HCT116 (cell line): Measurements from ENCODE around the gene APOBEC3F. TPM values are rescaled to one million over a fixed set of nuclear protein-coding genes. Genes with fewer than 3 reads are reported as not detected.

ENCODE experiments used
- ATAC-seq: fragments of 200-7000 bp; cut with Tn5 transposase; 2 replicates; pipeline ENCODE4 v1.9.1; 2020; ENCODE audit warnings: mild to moderate bottlenecking, moderate library complexity
- BruUV-seq: library from RNA; stranded (reverse); fragments of 400-500 nt; replicated peaks from 2 replicates; lab custom pipeline; 2021; lab: Mats Ljungman, UMichigan
- CTCF ChIA-PET: fragments of 300-600 bp; sonication (Branson Sonifier 250); formaldehyde crosslinking; loops from one replicate; lab custom pipeline; 2021; ENCODE audit warnings: antibody characterized with exemption; lab: Charles Lee
- POLR2A ChIA-PET: fragments of 300-600, 350-600 bp; sonication (Branson Sonifier 250); formaldehyde crosslinking; loops from one replicate; lab custom pipeline; 2021; ENCODE audit warnings: antibody characterized with exemption; lab: Charles Lee
- RAD21 ChIA-PET, 2 experiments: fragments of 300-600 bp; sonication (Branson Sonifier 250); formaldehyde crosslinking; loops; one replicate each; lab custom pipeline; 2023; ENCODE audit warnings: low total read pairs in 2 of 2; ENCODE audit not compliant: uncharacterized antibody in 2 of 2, unreplicated experiment in 2 of 2, low non-redundant PET in 1 of 2; lab: Charles Lee
- DNase-seq: peaks from one replicate; pipeline ENCODE4 v3.0.0-alpha.2; 2010; ENCODE audit warnings: low read depth, low spot score
- H2AFZ ChIP-seq: fragments of 200-600 bp; shearing (Covaris generic), sonication (generic); 2 replicates; pipeline ENCODE4 v1.6.1; 2017; ENCODE audit warnings: low read depth, mixed run types, mixed read lengths, antibody characterized with exemption, low read length; ENCODE audit not compliant: poor library complexity, severe bottlenecking
- H3K27ac ChIP-seq: 2 replicates; pipeline ENCODE4 v1.5.1; 2012; ENCODE audit warnings: low read depth, low read length
- H3K27me3 ChIP-seq: fragments of 200-600 bp; sonication (generic); 2 replicates; pipeline ENCODE4 v1.6.1; 2016; ENCODE audit warnings: mixed run types, low read length, mixed read lengths; ENCODE audit not compliant: insufficient read depth
- H3K36me3 ChIP-seq, 2 experiments: fragments of 200-500 bp in 1 of 2; fragments of 200-600 bp in 1 of 2; sonication (Bioruptor generic) in 1 of 2; sonication (generic) in 1 of 2; 2 replicates each; pipeline versions ENCODE4 v1.5.1 to v1.6.1; 2014 to 2016; ENCODE audit warnings: low read length in 2 of 2, inconsistent platforms in 1 of 2, mixed read lengths in 1 of 2, mixed run types in 1 of 2; ENCODE audit not compliant: insufficient read depth in 2 of 2, control insufficient read depth in 1 of 2
- H3K4me1 ChIP-seq, 2 experiments: fragments of 200-600 bp in 1 of 2; sonication (generic) in 1 of 2; 2 replicates each; pipeline versions ENCODE4 v1.5.1 to v1.6.1; 2012 to 2017; ENCODE audit warnings: low read length in 2 of 2, inconsistent platforms in 1 of 2, mild to moderate bottlenecking in 1 of 2, mixed read lengths in 1 of 2, mixed run types in 1 of 2, moderate library complexity in 1 of 2; ENCODE audit not compliant: insufficient read depth in 2 of 2, control insufficient read depth in 1 of 2
- H3K4me2 ChIP-seq: fragments of 200-600 bp; sonication (generic); 2 replicates; pipeline ENCODE4 v1.6.1; 2017; ENCODE audit warnings: mixed run types, low read length, mixed read lengths
- H3K4me3 ChIP-seq, 2 experiments: fragments of 200-600 bp in 1 of 2; sonication (generic) in 1 of 2; replicated peaks in 1 of 2; 2 replicates each; pipeline ENCODE4 v1.5.1; 2011 to 2016; ENCODE audit warnings: low read length in 2 of 2, control low read depth in 1 of 2, low read depth in 1 of 2, mild to moderate bottlenecking in 1 of 2, mixed read lengths in 1 of 2, mixed run types in 1 of 2
- H3K79me2 ChIP-seq: fragments of 200-600 bp; sonication (generic); 2 replicates; pipeline ENCODE4 v1.6.1; 2017; ENCODE audit warnings: mild to moderate bottlenecking, mixed run types, low read length, moderate library complexity, mixed read lengths; ENCODE audit not compliant: insufficient read depth
- H3K9ac ChIP-seq: fragments of 200-600 bp; sonication (generic); 2 replicates; pipeline ENCODE4 v1.6.1; 2016; ENCODE audit warnings: low read length, mixed read lengths
- H3K9me2 ChIP-seq: fragments of 200-600 bp; sonication (generic), shearing (Covaris generic); 2 replicates; pipeline ENCODE4 v1.6.1; 2017; ENCODE audit warnings: mixed run types, mild to moderate bottlenecking, moderate library complexity; ENCODE audit not compliant: insufficient read depth
- H3K9me3 ChIP-seq, 2 experiments: fragments of 200-500 bp in 1 of 2; fragments of 200-600 bp in 1 of 2; sonication (Bioruptor generic) in 1 of 2; sonication (generic) in 1 of 2; 2 replicates each; pipeline ENCODE4 v1.6.1; 2014 to 2017; ENCODE audit warnings: low read length in 2 of 2, mixed read lengths in 2 of 2, inconsistent platforms in 1 of 2, low read depth in 1 of 2, mild to moderate bottlenecking in 1 of 2, mixed run types in 1 of 2, moderate library complexity in 1 of 2; ENCODE audit not compliant: control insufficient read depth in 1 of 2, insufficient read depth in 1 of 2
- H4K20me1 ChIP-seq: fragments of 200-600 bp; sonication (generic), shearing (Covaris generic); 2 replicates; pipeline ENCODE4 v1.6.1; 2017; ENCODE audit warnings: mixed run types, mild to moderate bottlenecking, moderate library complexity; ENCODE audit not compliant: insufficient read depth
- CBX3 ChIP-seq: IDR thresholded peaks from 2 replicates; pipeline ENCODE4 v1.6.1; 2012; ENCODE audit warnings: low read depth
- CEBPB ChIP-seq: IDR thresholded peaks from 2 replicates; pipeline ENCODE4 v1.6.1; 2012; ENCODE audit warnings: low read depth
- EGR1 ChIP-seq: IDR thresholded peaks from 2 replicates; pipeline ENCODE4 v1.6.1; 2012; ENCODE audit warnings: low read depth
- ELF1 ChIP-seq: IDR thresholded peaks from 2 replicates; pipeline ENCODE4 v1.6.1; 2012; ENCODE audit warnings: low read depth, borderline replicate concordance
- EZH2phosphoT487 ChIP-seq: fragments of 200-600 bp; IDR thresholded peaks from 2 replicates; pipeline ENCODE4 v1.6.1; 2018; ENCODE audit warnings: antibody characterized with exemption, borderline replicate concordance
- FOSL1 ChIP-seq: IDR thresholded peaks from 2 replicates; pipeline ENCODE4 v1.6.1; 2012; ENCODE audit warnings: low read depth
- JUND ChIP-seq: IDR thresholded peaks from 2 replicates; pipeline ENCODE4 v1.6.1; 2012
- POLR2A ChIP-seq: IDR thresholded peaks from 2 replicates; pipeline ENCODE4 v1.7.0; 2011; ENCODE audit warnings: borderline replicate concordance; ENCODE audit not compliant: insufficient read depth, insufficient read length; ENCODE audit errors: extremely low read depth
- POLR2AphosphoS5 ChIP-seq: IDR thresholded peaks from 2 replicates; pipeline ENCODE4 v1.6.1; 2011; ENCODE audit warnings: mild to moderate bottlenecking, low read depth, low read length, moderate library complexity
- SIN3A ChIP-seq: IDR thresholded peaks from 2 replicates; pipeline ENCODE4 v1.6.1; 2012; ENCODE audit warnings: low read depth
- SP1 ChIP-seq: IDR thresholded peaks from 2 replicates; pipeline ENCODE4 v1.6.1; 2012; ENCODE audit warnings: low read depth
- SRF ChIP-seq: IDR thresholded peaks from 2 replicates; pipeline ENCODE4 v1.6.1; 2012; ENCODE audit warnings: low read depth
- TCF7L2 ChIP-seq: IDR thresholded peaks from 2 replicates; pipeline ENCODE4 v1.7.0; 2011; ENCODE audit warnings: borderline replicate concordance, inconsistent platforms; ENCODE audit not compliant: insufficient read depth, insufficient read length; ENCODE audit errors: extremely low read depth
- YY1 ChIP-seq: IDR thresholded peaks from 2 replicates; pipeline ENCODE4 v1.6.1; 2011; ENCODE audit warnings: low read length, low read depth, moderate library complexity, mild to moderate bottlenecking; ENCODE audit not compliant: insufficient replicate concordance; ENCODE audit errors: extremely low read depth
- ZNF274 ChIP-seq: fragments of 200-500 bp; sonication (Bioruptor generic); IDR thresholded peaks from 2 replicates; pipeline ENCODE4 v1.6.1; 2014; ENCODE audit warnings: mild to moderate bottlenecking, low read depth, low read length, inconsistent platforms
- intact Hi-C: fragments of 100-400 bp; cut with micrococcal nuclease; formaldehyde crosslinking; loops from 2 replicates; pipeline ENCODE4 v1.10.0; 2022
- total RNA-seq: library from RNA; stranded (reverse); gene quantifications from one replicate; pipeline ENCODE4 v1.2.1, GENCODE V29; 2021; ENCODE audit not compliant: unreplicated experiment
- TF ChIP-seq, protein P1 (sequence below): IDR thresholded peaks from 2 replicates; pipeline ENCODE4 v1.6.1; 2012
- TF ChIP-seq, protein P2 (sequence below): IDR thresholded peaks from 2 replicates; pipeline ENCODE4 v1.6.1; 2011; ENCODE audit warnings: mild to moderate bottlenecking, low read length, moderate library complexity; ENCODE audit not compliant: insufficient replicate concordance; ENCODE audit errors: extremely low read depth
- TF ChIP-seq, protein P3 (sequence below), 3 experiments: fragments of 200-600 bp in 1 of 3; sonication (generic) in 1 of 3; IDR thresholded peaks in 2 of 3; conservative IDR thresholded peaks in 1 of 3; 2 replicates each; pipeline ENCODE4 v1.5.1; 2012 to 2017; ENCODE audit warnings: low read depth in 2 of 3, low read length in 2 of 3, antibody characterized with exemption in 1 of 3, borderline replicate concordance in 1 of 3, control low read depth in 1 of 3, mild to moderate bottlenecking in 1 of 3, mixed read lengths in 1 of 3, mixed run types in 1 of 3, moderate library complexity in 1 of 3; ENCODE audit not compliant: insufficient read depth in 1 of 3
- TF ChIP-seq, protein P4 (sequence below): IDR thresholded peaks from 2 replicates; pipeline ENCODE4 v1.6.1; 2012; ENCODE audit warnings: low read depth

Gene APOBEC3F
- total RNA-seq, 1 experiment from 2014 or later, result 11.1 TPM

DNA sequence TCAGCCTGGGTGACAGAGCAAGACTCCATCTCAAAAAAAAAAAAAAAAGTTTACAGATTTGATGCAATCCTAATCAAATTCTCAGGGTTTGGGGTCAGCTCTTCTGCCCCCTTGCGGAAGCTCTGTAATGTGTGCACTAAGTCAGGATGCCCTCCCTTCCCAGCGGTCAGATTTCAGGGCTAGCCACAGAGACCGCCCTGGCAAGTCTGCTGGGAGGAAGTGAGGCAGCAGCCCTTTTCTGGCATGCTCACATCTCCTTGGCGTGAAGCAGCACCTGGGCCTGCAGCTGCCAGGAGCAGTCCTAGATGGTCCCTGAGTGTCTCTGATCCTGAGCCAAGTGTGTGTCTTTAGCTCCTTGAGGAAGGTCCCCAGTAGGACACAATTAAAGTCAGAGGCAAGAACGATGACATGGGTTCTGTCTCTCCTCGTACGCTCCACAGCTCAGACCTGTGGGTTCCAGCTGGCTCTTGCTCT lies 37.5 kb upstream of the APOBEC3F start:
- Histone ChIP-seq H3K9me2 (no peaks in the 10 kb centered on the region), H3K79me2 (no peaks in the 10 kb centered on the region), H3K4me3 (no peak overlapping the region), H3K27ac (peak overlapping the region; percentile 3; the same call in 1 of the 2 replicates), H3K4me2 (peak overlapping the region; percentile 69), H3K27me3 (no peaks in the 10 kb centered on the region), H4K20me1 (no peaks in the 10 kb centered on the region), H3K4me1 (peaks cover 7 to 13% of the 10 kb centered on the region in 2 experiments; a peak in 3 of 4 replicates), H3K36me3 (no peaks in the 10 kb centered on the region), H2AFZ (peak overlapping the region; percentile 76), H3K9me3 (no peaks in the 10 kb centered on the region), H3K9ac (no peak overlapping the region; the same call in 1 of the 2 replicates)
- ATAC-seq (peak; percentile 97), DNase-seq (peak; percentile 80)
- intact Hi-C loops, result loop anchor here (1.0 to 2.0 kb wide), 4 partner anchors 76 to 234 kb away; no protein-coding TSS in a partner anchor
- CTCF ChIA-PET, result interaction anchor here (0.7 to 3.0 kb wide), 14 partner anchors 9 to 951 kb away, joined by 3 to 58 read pairs (median 6); partner anchors contain the start of genes APOBEC3B and NPTXR
- BruUV-seq, result no TSS peak
- POLR2A ChIA-PET, result interaction anchor here (0.8 to 1.7 kb wide), 7 partner anchors 18 to 314 kb away, joined by 3 to 8 read pairs (median 3); no protein-coding TSS in a partner anchor
- RAD21 ChIA-PET, result interaction anchor here (0.6 to 2.0 kb wide), 6 partner anchors 76 to 237 kb away, joined by 3 to 11 read pairs (median 6); no protein-coding TSS in a partner anchor
- TF ChIP-seq CEBPB (no peak), SP1 (no peak; the same call in 1 of the 2 replicates), ZNF274 (no peak), FOSL1 (no peak), CBX3 (peak; percentile 77), JUND (no peak), EZH2phosphoT487 (no peak), SRF (peak; percentile 85), ELF1 (no peak), SIN3A (no peak), YY1 (no peak), POLR2A (no peak), POLR2AphosphoS5 (peak; percentile 49), TCF7L2 (no peak), EGR1 (no peak)
- TF ChIP-seq, protein P1, sequence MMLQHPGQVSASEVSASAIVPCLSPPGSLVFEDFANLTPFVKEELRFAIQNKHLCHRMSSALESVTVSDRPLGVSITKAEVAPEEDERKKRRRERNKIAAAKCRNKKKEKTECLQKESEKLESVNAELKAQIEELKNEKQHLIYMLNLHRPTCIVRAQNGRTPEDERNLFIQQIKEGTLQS, result no peak
- TF ChIP-seq, protein P2, sequence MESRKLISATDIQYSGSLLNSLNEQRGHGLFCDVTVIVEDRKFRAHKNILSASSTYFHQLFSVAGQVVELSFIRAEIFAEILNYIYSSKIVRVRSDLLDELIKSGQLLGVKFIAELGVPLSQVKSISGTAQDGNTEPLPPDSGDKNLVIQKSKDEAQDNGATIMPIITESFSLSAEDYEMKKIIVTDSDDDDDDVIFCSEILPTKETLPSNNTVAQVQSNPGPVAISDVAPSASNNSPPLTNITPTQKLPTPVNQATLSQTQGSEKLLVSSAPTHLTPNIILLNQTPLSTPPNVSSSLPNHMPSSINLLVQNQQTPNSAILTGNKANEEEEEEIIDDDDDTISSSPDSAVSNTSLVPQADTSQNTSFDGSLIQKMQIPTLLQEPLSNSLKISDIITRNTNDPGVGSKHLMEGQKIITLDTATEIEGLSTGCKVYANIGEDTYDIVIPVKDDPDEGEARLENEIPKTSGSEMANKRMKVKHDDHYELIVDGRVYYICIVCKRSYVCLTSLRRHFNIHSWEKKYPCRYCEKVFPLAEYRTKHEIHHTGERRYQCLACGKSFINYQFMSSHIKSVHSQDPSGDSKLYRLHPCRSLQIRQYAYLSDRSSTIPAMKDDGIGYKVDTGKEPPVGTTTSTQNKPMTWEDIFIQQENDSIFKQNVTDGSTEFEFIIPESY, result no peak
- TF ChIP-seq, protein P3, sequence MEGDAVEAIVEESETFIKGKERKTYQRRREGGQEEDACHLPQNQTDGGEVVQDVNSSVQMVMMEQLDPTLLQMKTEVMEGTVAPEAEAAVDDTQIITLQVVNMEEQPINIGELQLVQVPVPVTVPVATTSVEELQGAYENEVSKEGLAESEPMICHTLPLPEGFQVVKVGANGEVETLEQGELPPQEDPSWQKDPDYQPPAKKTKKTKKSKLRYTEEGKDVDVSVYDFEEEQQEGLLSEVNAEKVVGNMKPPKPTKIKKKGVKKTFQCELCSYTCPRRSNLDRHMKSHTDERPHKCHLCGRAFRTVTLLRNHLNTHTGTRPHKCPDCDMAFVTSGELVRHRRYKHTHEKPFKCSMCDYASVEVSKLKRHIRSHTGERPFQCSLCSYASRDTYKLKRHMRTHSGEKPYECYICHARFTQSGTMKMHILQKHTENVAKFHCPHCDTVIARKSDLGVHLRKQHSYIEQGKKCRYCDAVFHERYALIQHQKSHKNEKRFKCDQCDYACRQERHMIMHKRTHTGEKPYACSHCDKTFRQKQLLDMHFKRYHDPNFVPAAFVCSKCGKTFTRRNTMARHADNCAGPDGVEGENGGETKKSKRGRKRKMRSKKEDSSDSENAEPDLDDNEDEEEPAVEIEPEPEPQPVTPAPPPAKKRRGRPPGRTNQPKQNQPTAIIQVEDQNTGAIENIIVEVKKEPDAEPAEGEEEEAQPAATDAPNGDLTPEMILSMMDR (IDR thresholded peaks at IDR 0.05 in 2 of 3, conservative IDR thresholded peaks at IDR 0.05 in 1 of 3; ENCODE audit: borderline replicate concordance in 1 of 3, insufficient read depth in 1 of 3, low read depth in 2 of 3, low read length in 2 of 3), result peak; percentile 72 to 92 (median 75)
- TF ChIP-seq, protein P4, sequence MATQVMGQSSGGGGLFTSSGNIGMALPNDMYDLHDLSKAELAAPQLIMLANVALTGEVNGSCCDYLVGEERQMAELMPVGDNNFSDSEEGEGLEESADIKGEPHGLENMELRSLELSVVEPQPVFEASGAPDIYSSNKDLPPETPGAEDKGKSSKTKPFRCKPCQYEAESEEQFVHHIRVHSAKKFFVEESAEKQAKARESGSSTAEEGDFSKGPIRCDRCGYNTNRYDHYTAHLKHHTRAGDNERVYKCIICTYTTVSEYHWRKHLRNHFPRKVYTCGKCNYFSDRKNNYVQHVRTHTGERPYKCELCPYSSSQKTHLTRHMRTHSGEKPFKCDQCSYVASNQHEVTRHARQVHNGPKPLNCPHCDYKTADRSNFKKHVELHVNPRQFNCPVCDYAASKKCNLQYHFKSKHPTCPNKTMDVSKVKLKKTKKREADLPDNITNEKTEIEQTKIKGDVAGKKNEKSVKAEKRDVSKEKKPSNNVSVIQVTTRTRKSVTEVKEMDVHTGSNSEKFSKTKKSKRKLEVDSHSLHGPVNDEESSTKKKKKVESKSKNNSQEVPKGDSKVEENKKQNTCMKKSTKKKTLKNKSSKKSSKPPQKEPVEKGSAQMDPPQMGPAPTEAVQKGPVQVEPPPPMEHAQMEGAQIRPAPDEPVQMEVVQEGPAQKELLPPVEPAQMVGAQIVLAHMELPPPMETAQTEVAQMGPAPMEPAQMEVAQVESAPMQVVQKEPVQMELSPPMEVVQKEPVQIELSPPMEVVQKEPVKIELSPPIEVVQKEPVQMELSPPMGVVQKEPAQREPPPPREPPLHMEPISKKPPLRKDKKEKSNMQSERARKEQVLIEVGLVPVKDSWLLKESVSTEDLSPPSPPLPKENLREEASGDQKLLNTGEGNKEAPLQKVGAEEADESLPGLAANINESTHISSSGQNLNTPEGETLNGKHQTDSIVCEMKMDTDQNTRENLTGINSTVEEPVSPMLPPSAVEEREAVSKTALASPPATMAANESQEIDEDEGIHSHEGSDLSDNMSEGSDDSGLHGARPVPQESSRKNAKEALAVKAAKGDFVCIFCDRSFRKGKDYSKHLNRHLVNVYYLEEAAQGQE, result no peak
